ENCODE measurements around the gene CARS1.

CARS1 gene

GRCh38 chr11:2976294-2977063 is 80.7 kb downstream of the CARS1 start:
- H2AK5ac ChIP-seq (ENCODE audit: low read length, severe bottlenecking), result no peak overlapping the region
- H2BK5ac ChIP-seq (ENCODE audit: low read depth, low read length, poor library complexity, severe bottlenecking), result no peak overlapping the region
- H3K36me3 ChIP-seq (ENCODE audit: control insufficient read depth in 1 of 2, insufficient read depth in 2 of 2, low read depth in 1 of 2, low read length in 2 of 2), result peaks cover 26 to 79% of the 10 kb centered on the region in 2 experiments
- no peak overlapping the region for H2BK15ac ChIP-seq (ENCODE audit: low read depth, poor library complexity, severe bottlenecking)
- H3K79me1 ChIP-seq (replicated peaks; ENCODE audit: low read length, poor library complexity, severe bottlenecking), result peaks cover 18% of the 10 kb centered on the region
- H4K8ac ChIP-seq (ENCODE audit: low read length), result no peak overlapping the region
- H2AFZ ChIP-seq (ENCODE audit: low read depth, low read length), result no peak overlapping the region
- no peak overlapping the region for H3K9ac ChIP-seq (ENCODE audit: low read length)
- H4K91ac ChIP-seq (ENCODE audit: low read length), result no peak overlapping the region
- H3K4me1 ChIP-seq (ENCODE audit: control insufficient read depth, insufficient read depth, low read depth, low read length), result peaks cover 1% of the 10 kb centered on the region
- no peak overlapping the region for H3K4ac ChIP-seq (ENCODE audit: low read depth in 1 of 2, low read length in 2 of 2)
- H3K27me3 ChIP-seq (ENCODE audit: control insufficient read depth in 1 of 2, insufficient read depth in 1 of 2, low read length in 2 of 2), result no peaks in the 10 kb centered on the region
- no peak for DNase-seq
- no peak overlapping the region for H3K23ac ChIP-seq (ENCODE audit: low read length in 2 of 2)
- H2BK120ac ChIP-seq (ENCODE audit: low read depth, low read length), result no peak overlapping the region
- no peak overlapping the region for H3K27ac ChIP-seq (ENCODE audit: low read length, poor library complexity, severe bottlenecking)
- H3K18ac ChIP-seq (ENCODE audit: low read depth in 1 of 2, low read length in 2 of 2), result no peak overlapping the region
- H3K4me3 ChIP-seq (ENCODE audit: insufficient read depth in 1 of 2, low read depth in 1 of 2, low read length in 2 of 2), result no peak overlapping the region
- WGBS, result 97% methylated on average over 6 of the region's 6 CpGs
- H3K9me3 ChIP-seq (ENCODE audit: control insufficient read depth, low read length), result no peaks in the 10 kb centered on the region
- no peak overlapping the region for H2BK12ac ChIP-seq (ENCODE audit: low read length in 2 of 2)
- H3K14ac ChIP-seq (ENCODE audit: low read length in 2 of 2), result no peak overlapping the region
- no peak overlapping the region for H3K4me2 ChIP-seq (ENCODE audit: low read length, poor library complexity, severe bottlenecking)

- no peaks in the 10 kb centered on the region for H3K4me1 ChIP-seq (ENCODE audit: control insufficient read depth, insufficient read depth, low read depth, low read length)
- no peak overlapping the region for H2AFZ ChIP-seq (ENCODE audit: low read depth, low read length)
- no peak overlapping the region for H3K9ac ChIP-seq (ENCODE audit: low read length)
- H3K4me2 ChIP-seq (ENCODE audit: low read length, poor library complexity, severe bottlenecking), result no peak overlapping the region
- peaks cover 20% of the 10 kb centered on the region for H3K79me1 ChIP-seq (replicated peaks; ENCODE audit: low read length, poor library complexity, severe bottlenecking)
- no peak overlapping the region for H3K18ac ChIP-seq (ENCODE audit: low read depth in 1 of 2, low read length in 2 of 2)
- H4K91ac ChIP-seq (ENCODE audit: low read length), result no peak overlapping the region
- no peak overlapping the region for H3K14ac ChIP-seq (ENCODE audit: low read length in 2 of 2)
- H2AK5ac ChIP-seq (ENCODE audit: low read length, severe bottlenecking), result no peak overlapping the region
- DNase-seq, result peak; percentile 58
- H3K27ac ChIP-seq (ENCODE audit: low read length, poor library complexity, severe bottlenecking), result no peak overlapping the region
- no peak overlapping the region for H2BK5ac ChIP-seq (ENCODE audit: low read depth, low read length, poor library complexity, severe bottlenecking)
- H3K4me3 ChIP-seq (ENCODE audit: insufficient read depth in 1 of 2, low read depth in 1 of 2, low read length in 2 of 2), result no peak overlapping the region
- H3K4ac ChIP-seq (ENCODE audit: low read depth in 1 of 2, low read length in 2 of 2), result no peak overlapping the region
- 95% methylated on average over 3 of the region's 4 CpGs for WGBS
- H4K8ac ChIP-seq (ENCODE audit: low read length), result no peak overlapping the region
- H2BK12ac ChIP-seq (ENCODE audit: low read length in 2 of 2), result no peak overlapping the region
- H3K36me3 ChIP-seq (ENCODE audit: control insufficient read depth in 1 of 2, insufficient read depth in 2 of 2, low read depth in 1 of 2, low read length in 2 of 2), result peaks cover 30 to 88% of the 10 kb centered on the region in 2 experiments
- H3K23ac ChIP-seq (ENCODE audit: low read length in 2 of 2), result no peak overlapping the region
- H3K27me3 ChIP-seq (ENCODE audit: control insufficient read depth in 1 of 2, insufficient read depth in 1 of 2, low read length in 2 of 2), result no peaks in the 10 kb centered on the region
- H3K9me3 ChIP-seq (ENCODE audit: control insufficient read depth, low read length), result no peaks in the 10 kb centered on the region
- H2BK120ac ChIP-seq (ENCODE audit: low read depth, low read length), result no peak overlapping the region
- H2BK15ac ChIP-seq (ENCODE audit: low read depth, poor library complexity, severe bottlenecking), result no peak overlapping the region
These were observed 81.6 kb downstream of the CARS1 start for GRCh38 chr11:2975594-2975993.

- Histone ChIP-seq H2BK12ac (ENCODE audit: low read length in 2 of 2) (no peak overlapping the region), H2BK5ac (ENCODE audit: low read depth, low read length, poor library complexity, severe bottlenecking) (no peak overlapping the region), H4K91ac (ENCODE audit: low read length) (no peak overlapping the region), H2AK5ac (ENCODE audit: low read length, severe bottlenecking) (no peak overlapping the region), H3K9me3 (ENCODE audit: control insufficient read depth, low read length) (no peaks in the 10 kb centered on the region), H3K27me3 (ENCODE audit: control insufficient read depth in 1 of 2, insufficient read depth in 1 of 2, low read length in 2 of 2) (no peaks in the 10 kb centered on the region), H3K4me3 (ENCODE audit: insufficient read depth in 1 of 2, low read depth in 1 of 2, low read length in 2 of 2) (no peak overlapping the region), H3K18ac (ENCODE audit: low read depth in 1 of 2, low read length in 2 of 2) (no peak overlapping the region), H3K27ac (ENCODE audit: low read length, poor library complexity, severe bottlenecking) (no peak overlapping the region), H3K79me1 (replicated peaks; ENCODE audit: low read length, poor library complexity, severe bottlenecking) (peaks cover 29% of the 10 kb centered on the region), H3K36me3 (ENCODE audit: control insufficient read depth in 1 of 2, insufficient read depth in 2 of 2, low read depth in 1 of 2, low read length in 2 of 2) (peaks cover 38 to 100% of the 10 kb centered on the region in 2 experiments), H3K14ac (ENCODE audit: low read length in 2 of 2) (no peak overlapping the region), H2AFZ (ENCODE audit: low read depth, low read length) (no peak overlapping the region), H3K4ac (ENCODE audit: low read depth in 1 of 2, low read length in 2 of 2) (no peak overlapping the region), H3K23ac (ENCODE audit: low read length in 2 of 2) (no peak overlapping the region), H4K8ac (ENCODE audit: low read length) (no peak overlapping the region), H2BK120ac (ENCODE audit: low read depth, low read length) (no peak overlapping the region), H3K4me1 (ENCODE audit: control insufficient read depth, insufficient read depth, low read depth, low read length) (no peaks in the 10 kb centered on the region), H3K4me2 (ENCODE audit: low read length, poor library complexity, severe bottlenecking) (no peak overlapping the region), H2BK15ac (ENCODE audit: low read depth, poor library complexity, severe bottlenecking) (no peak overlapping the region), H3K9ac (ENCODE audit: low read length) (no peak overlapping the region)
- 96% methylated on average over 3 of the region's 3 CpGs for WGBS
- no peak for DNase-seq
These were observed 83.0 kb downstream of the CARS1 start for GRCh38 chr11:2974272-2974671.

GRCh38 chr11:2968341-2968900 is 88.8 kb downstream of the CARS1 start:
- Histone ChIP-seq H3K4me3 (ENCODE audit: insufficient read depth in 1 of 2, low read depth in 1 of 2, low read length in 2 of 2) (no peak overlapping the region), H3K23ac (ENCODE audit: low read length in 2 of 2) (no peak overlapping the region), H3K9me3 (ENCODE audit: control insufficient read depth, low read length) (no peaks in the 10 kb centered on the region), H3K4me1 (ENCODE audit: control insufficient read depth, insufficient read depth, low read depth, low read length) (peaks cover 3% of the 10 kb centered on the region), H2AFZ (ENCODE audit: low read depth, low read length) (no peak overlapping the region), H3K9ac (ENCODE audit: low read length) (no peak overlapping the region), H3K14ac (ENCODE audit: low read length in 2 of 2) (no peak overlapping the region), H3K4ac (ENCODE audit: low read depth in 1 of 2, low read length in 2 of 2) (no peak overlapping the region), H3K18ac (ENCODE audit: low read depth in 1 of 2, low read length in 2 of 2) (no peak overlapping the region), H3K79me1 (replicated peaks; ENCODE audit: low read length, poor library complexity, severe bottlenecking) (peaks cover 40% of the 10 kb centered on the region), H3K4me2 (ENCODE audit: low read length, poor library complexity, severe bottlenecking) (no peak overlapping the region), H3K27ac (ENCODE audit: low read length, poor library complexity, severe bottlenecking) (no peak overlapping the region), H2BK12ac (ENCODE audit: low read length in 2 of 2) (no peak overlapping the region), H3K36me3 (ENCODE audit: control insufficient read depth in 1 of 2, insufficient read depth in 2 of 2, low read depth in 1 of 2, low read length in 2 of 2) (peaks cover 63 to 98% of the 10 kb centered on the region in 2 experiments), H2BK5ac (ENCODE audit: low read depth, low read length, poor library complexity, severe bottlenecking) (no peak overlapping the region), H2BK120ac (ENCODE audit: low read depth, low read length) (no peak overlapping the region), H2AK5ac (ENCODE audit: low read length, severe bottlenecking) (no peak overlapping the region), H3K27me3 (ENCODE audit: control insufficient read depth in 1 of 2, insufficient read depth in 1 of 2, low read length in 2 of 2) (no peaks in the 10 kb centered on the region), H2BK15ac (ENCODE audit: low read depth, poor library complexity, severe bottlenecking) (no peak overlapping the region), H4K8ac (ENCODE audit: low read length) (no peak overlapping the region), H4K91ac (ENCODE audit: low read length) (no peak overlapping the region)
- DNase-seq, result no peak
- 91% methylated on average over 3 of the region's 6 CpGs for WGBS

Data from mesenchymal stem cell (in vitro differentiated cells and primary cell).